ENCODE data around the gene CCDC66. TPM values are rescaled to one million over a fixed set of nuclear protein-coding genes. Genes with fewer than 3 reads are reported as not detected.
"Not testable (repeated sequence)": the region's sequence is repeated elsewhere in the genome, so short reads cannot be mapped to it uniquely, and the experiment has no call there.

The CCDC66 gene
- total and polyA plus RNA-seq, 4 donors: 5.1 to 88.2 (median 15.8) TPM

GRCh38 chr3:56591262-56591661 is 34.3 kb downstream of the CCDC66 start:
- Histone ChIP-seq H3K27me3 (ENCODE audit: control insufficient read depth in 3 of 3, insufficient read depth in 3 of 3, low read length in 2 of 3) (no peaks in the 10 kb centered on the region), H3K36me3 (ENCODE audit: control insufficient read depth in 4 of 4, insufficient read depth in 4 of 4, low read length in 4 of 4) (peaks cover 2 to 18% (median 11%) of the 10 kb centered on the region in 4 donors), H3K9ac (ENCODE audit: insufficient read depth in 1 of 2, low read length in 2 of 2) (no peak overlapping the region), H3K4me3 (no peak overlapping the region), H3K27ac (ENCODE audit: low read depth in 1 of 2, low read length in 1 of 2) (no peak overlapping the region), H3K9me3 (ENCODE audit: control insufficient read depth in 4 of 4, insufficient read depth in 3 of 4, low read length in 3 of 4) (no peaks in the 10 kb centered on the region), H3K4me1 (ENCODE audit: control insufficient read depth in 5 of 5, insufficient read depth in 5 of 5, low read length in 5 of 5) (peaks cover 0 to 22% (median 10%) of the 10 kb centered on the region in 5 donors)
- ATAC-seq (ENCODE audit: insufficient read depth, low FRiP score) (no peak), DNase-seq (peak in 2 of 3 donors; percentile 74 to 85)
- TF ChIP-seq, protein P1, sequence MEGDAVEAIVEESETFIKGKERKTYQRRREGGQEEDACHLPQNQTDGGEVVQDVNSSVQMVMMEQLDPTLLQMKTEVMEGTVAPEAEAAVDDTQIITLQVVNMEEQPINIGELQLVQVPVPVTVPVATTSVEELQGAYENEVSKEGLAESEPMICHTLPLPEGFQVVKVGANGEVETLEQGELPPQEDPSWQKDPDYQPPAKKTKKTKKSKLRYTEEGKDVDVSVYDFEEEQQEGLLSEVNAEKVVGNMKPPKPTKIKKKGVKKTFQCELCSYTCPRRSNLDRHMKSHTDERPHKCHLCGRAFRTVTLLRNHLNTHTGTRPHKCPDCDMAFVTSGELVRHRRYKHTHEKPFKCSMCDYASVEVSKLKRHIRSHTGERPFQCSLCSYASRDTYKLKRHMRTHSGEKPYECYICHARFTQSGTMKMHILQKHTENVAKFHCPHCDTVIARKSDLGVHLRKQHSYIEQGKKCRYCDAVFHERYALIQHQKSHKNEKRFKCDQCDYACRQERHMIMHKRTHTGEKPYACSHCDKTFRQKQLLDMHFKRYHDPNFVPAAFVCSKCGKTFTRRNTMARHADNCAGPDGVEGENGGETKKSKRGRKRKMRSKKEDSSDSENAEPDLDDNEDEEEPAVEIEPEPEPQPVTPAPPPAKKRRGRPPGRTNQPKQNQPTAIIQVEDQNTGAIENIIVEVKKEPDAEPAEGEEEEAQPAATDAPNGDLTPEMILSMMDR (IDR thresholded peaks at IDR 0.05; ENCODE audit: control extremely low read depth, extremely low read depth): no peak
- WGBS, 2 donors: 11 to 25% methylated on average over 2 of the region's 2 CpGs

- Histone ChIP-seq H3K9me3 (ENCODE audit: control insufficient read depth in 4 of 4, insufficient read depth in 3 of 4, low read length in 3 of 4) (peaks cover 0 to 2% (median 0%) of the 10 kb centered on the region in 4 donors), H3K4me1 (ENCODE audit: control insufficient read depth in 5 of 5, insufficient read depth in 5 of 5, low read length in 5 of 5) (peaks cover 0 to 22% (median 10%) of the 10 kb centered on the region in 5 donors), H3K9ac (ENCODE audit: insufficient read depth in 1 of 2, low read length in 2 of 2) (no peak overlapping the region), H3K27ac (ENCODE audit: low read depth in 1 of 2, low read length in 1 of 2) (no peak overlapping the region), H3K27me3 (ENCODE audit: control insufficient read depth in 3 of 3, insufficient read depth in 3 of 3, low read length in 2 of 3) (no peaks in the 10 kb centered on the region), H3K36me3 (ENCODE audit: control insufficient read depth in 4 of 4, insufficient read depth in 4 of 4, low read length in 4 of 4) (peaks cover 4 to 28% (median 16%) of the 10 kb centered on the region in 4 donors), H3K4me3 (no peak overlapping the region)
- no peak for DNase-seq
- no peak for ATAC-seq (ENCODE audit: insufficient read depth, low FRiP score)
- 79 to 86% methylated on average over 6 of the region's 6 CpGs for WGBS, 2 donors
- TF ChIP-seq, protein P1 (IDR thresholded peaks at IDR 0.05; ENCODE audit: control extremely low read depth, extremely low read depth): no peak
These were observed 36.6 kb downstream of the CCDC66 start for GRCh38 chr3:56593455-56594158.

GRCh38 chr3:56595975-56596840 is 39.2 kb downstream of the CCDC66 start:
- TF ChIP-seq, protein P1 (IDR thresholded peaks at IDR 0.05; ENCODE audit: control extremely low read depth, extremely low read depth): no peak
- Histone ChIP-seq H3K4me1 (ENCODE audit: control insufficient read depth in 5 of 5, insufficient read depth in 5 of 5, low read length in 5 of 5) (peaks cover 0 to 11% (median 2%) of the 10 kb centered on the region in 5 donors), H3K9me3 (ENCODE audit: control insufficient read depth in 4 of 4, insufficient read depth in 3 of 4, low read length in 3 of 4) (peaks cover 0 to 2% (median 0%) of the 10 kb centered on the region in 4 donors), H3K27ac (ENCODE audit: low read depth in 1 of 2, low read length in 1 of 2) (no peak overlapping the region), H3K9ac (ENCODE audit: insufficient read depth in 1 of 2, low read length in 2 of 2) (no peak overlapping the region), H3K4me3 (no peak overlapping the region), H3K36me3 (ENCODE audit: control insufficient read depth in 4 of 4, insufficient read depth in 4 of 4, low read length in 4 of 4) (peaks cover 4 to 33% (median 16%) of the 10 kb centered on the region in 4 donors), H3K27me3 (ENCODE audit: control insufficient read depth in 3 of 3, insufficient read depth in 3 of 3, low read length in 2 of 3) (no peaks in the 10 kb centered on the region)
- no peak for ATAC-seq (ENCODE audit: insufficient read depth, low FRiP score)
- 87 to 93% methylated on average over 11 of the region's 11 CpGs for WGBS, 2 donors
- DNase-seq: no peak

DNA sequence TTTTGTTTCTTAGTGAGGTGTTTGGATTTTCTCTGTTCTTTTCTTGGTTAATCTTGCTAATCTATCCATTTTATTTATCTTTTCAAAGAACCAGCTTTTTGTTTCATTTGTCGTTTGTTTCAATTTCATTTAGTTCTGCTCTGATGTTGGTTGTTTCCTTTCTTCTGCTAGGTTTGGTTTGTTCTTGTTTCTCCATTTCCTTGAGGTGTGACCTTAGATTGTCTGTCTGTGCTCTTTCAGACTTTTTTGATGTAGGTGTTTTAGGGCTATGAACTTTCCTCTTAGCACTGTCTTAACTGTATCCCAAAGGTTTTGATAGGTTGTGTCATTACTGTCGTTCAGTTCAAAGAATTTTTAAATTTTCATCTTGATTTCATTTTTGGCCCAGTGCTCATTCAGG is 51.5 kb downstream of the CCDC66 start:
- H3K9me3 ChIP-seq (ENCODE audit: control insufficient read depth in 4 of 4, insufficient read depth in 3 of 4, low read length in 3 of 4); H3K4me3 ChIP-seq; H3K27ac ChIP-seq (ENCODE audit: low read depth in 1 of 2, low read length in 1 of 2); DNase-seq; H3K9ac ChIP-seq (ENCODE audit: insufficient read depth in 1 of 2, low read length in 2 of 2); ATAC-seq (ENCODE audit: insufficient read depth, low FRiP score); H3K27me3 ChIP-seq (ENCODE audit: control insufficient read depth in 3 of 3, insufficient read depth in 3 of 3, low read length in 2 of 3): not testable (repeated sequence)
- 48 to 100% methylated on average over 1 to 2 of the region's 2 CpGs for WGBS, 2 donors
- peaks cover 0 to 12% (median 0%) of the 10 kb centered on the region in 5 donors for H3K4me1 ChIP-seq (ENCODE audit: control insufficient read depth in 5 of 5, insufficient read depth in 5 of 5, low read length in 5 of 5)
- H3K36me3 ChIP-seq (ENCODE audit: control insufficient read depth in 4 of 4, insufficient read depth in 4 of 4, low read length in 4 of 4): peaks cover 6 to 19% (median 14%) of the 10 kb centered on the region in 4 donors
